K562 (cell line): ENCODE measurements around the gene LIPE. TPM values are rescaled to one million over a fixed set of nuclear protein-coding genes. Genes with fewer than 3 reads are reported as not detected.

Source experiments
- ATAC-seq: fragments of 200-7000 bp; cut with Tn5 transposase; 3 replicates; pipeline ENCODE4 v1.9.1; 2020; ENCODE audit warnings: moderate library complexity
- BruUV-seq: library from RNA; stranded (reverse); fragments of 400-500 nt; replicated peaks from 2 replicates; lab custom pipeline; 2021; lab: Mats Ljungman, UMichigan
- CTCF ChIA-PET: fragments of 300-600 bp; formaldehyde crosslinking; extraction: SDS; loops from one replicate; lab custom pipeline; 2021; ENCODE audit warnings: low intra/inter-chr PET ratio; lab: Yijun Ruan, JAX
- POLR2A ChIA-PET: fragments of 300-600, 350-650 bp; sonication (Branson Sonifier 250); formaldehyde crosslinking; extraction: SDS; loops from one replicate; lab custom pipeline; 2021; ENCODE audit warnings: antibody characterized with exemption, inconsistent platforms; lab: Yijun Ruan, JAX
- DNase-seq, 4 experiments: peaks; one replicate each; pipeline versions ENCODE4 v3.0.0 to v3.0.0-alpha.2; 2011 to 2018; ENCODE audit warnings: low spot score in 3 of 4, mixed read lengths in 3 of 4; ENCODE audit errors: extremely low read depth in 1 of 4
- FAIRE-seq: peaks from 2 replicates; lab custom pipeline; 2011; peaks lifted over from hg19 to GRCh38; lab: Jason Lieb, UNC
- H2AFZ ChIP-seq: 2 replicates; pipeline ENCODE4 v1.6.0; 2011; ENCODE audit warnings: low read depth, low read length, control low read depth, inconsistent platforms
- H3K27ac ChIP-seq: fragments of 200-600 bp; 3 replicates; pipeline ENCODE4 v1.8.0; 2011; ENCODE audit warnings: low read depth, mild to moderate bottlenecking, control low read depth, inconsistent platforms, low read length, moderate library complexity, mixed read lengths; ENCODE audit errors: extremely low read depth
- H3K27me3 ChIP-seq, 2 experiments: fragments of 300-600 bp in 1 of 2; 2 replicates in 1 of 2; 3 replicates in 1 of 2; pipeline versions ENCODE4 v1.6.0 to v1.8.0; 2011; ENCODE audit warnings: inconsistent platforms in 2 of 2, low read length in 2 of 2, mild to moderate bottlenecking in 1 of 2, mixed read lengths in 1 of 2, moderate library complexity in 1 of 2; ENCODE audit not compliant: control insufficient read depth in 2 of 2, insufficient read depth in 2 of 2
- H3K36me3 ChIP-seq: fragments of 300-600 bp; 3 replicates; pipeline ENCODE4 v1.8.0; 2011; ENCODE audit warnings: mild to moderate bottlenecking, low read length, inconsistent platforms; ENCODE audit not compliant: control insufficient read depth, insufficient read depth
- H3K4me1 ChIP-seq, 2 experiments: fragments of 200-600 bp in 1 of 2; replicated peaks in 1 of 2; 2 replicates in 1 of 2; 3 replicates in 1 of 2; pipeline versions ENCODE4 v1.5.1 to v1.8.0; 2011; ENCODE audit warnings: inconsistent platforms in 2 of 2, low read length in 2 of 2, mild to moderate bottlenecking in 1 of 2, mixed read lengths in 1 of 2, moderate library complexity in 1 of 2; ENCODE audit not compliant: control insufficient read depth in 2 of 2, insufficient read depth in 2 of 2
- H3K4me2 ChIP-seq: 2 replicates; pipeline ENCODE4 v1.6.1; 2011; ENCODE audit warnings: low read length, control low read depth, inconsistent platforms, mixed read lengths; ENCODE audit not compliant: insufficient read depth
- H3K4me3 ChIP-seq: fragments of 200-600 bp; sonication (generic), shearing (Covaris generic); 2 replicates; pipeline ENCODE4 v1.5.1; 2016; ENCODE audit warnings: control low read depth, inconsistent platforms
- H3K79me2 ChIP-seq: fragments of 200-600 bp; 3 replicates; pipeline ENCODE4 v1.8.0; 2011; ENCODE audit warnings: low read length, inconsistent platforms; ENCODE audit not compliant: control insufficient read depth, insufficient read depth
- H3K9ac ChIP-seq, 2 experiments: 2 replicates each; pipeline versions ENCODE4 v1.6.0 to v1.6.1; 2011; ENCODE audit warnings: low read depth in 2 of 2, low read length in 2 of 2, control low read depth in 1 of 2, inconsistent platforms in 1 of 2, mild to moderate bottlenecking in 1 of 2, mixed read lengths in 1 of 2; ENCODE audit not compliant: insufficient read depth in 1 of 2
- H3K9me1 ChIP-seq: one replicate; pipeline ENCODE4 v1.6.0; 2011; ENCODE audit warnings: inconsistent platforms, mild to moderate bottlenecking, low read length, moderate library complexity; ENCODE audit not compliant: control insufficient read depth, insufficient read depth
- H3K9me3 ChIP-seq: replicated peaks from 2 replicates; pipeline ENCODE4 v1.5.1; 2011; ENCODE audit warnings: low read depth, low read length, inconsistent platforms; ENCODE audit not compliant: control insufficient read depth, insufficient read depth
- H4K20me1 ChIP-seq: replicated peaks from 2 replicates; pipeline ENCODE4 v1.6.1; 2011; ENCODE audit warnings: low read length, inconsistent platforms, mixed read lengths; ENCODE audit not compliant: control insufficient read depth, insufficient read depth
- BRCA1 ChIP-seq, 2 experiments: fragments of 450-650 bp in 1 of 2; sonication (generic) in 1 of 2; formaldehyde crosslinking in 1 of 2; IDR thresholded peaks; 2 replicates each; pipeline versions ENCODE4 v1.5.0 to v1.6.1; 2017 to 2020; ENCODE audit warnings: mild to moderate bottlenecking in 1 of 2, missing genetic modification reagents in 1 of 2
- DIDO1 ChIP-seq: fragments of 450-650 bp; IDR thresholded peaks from 2 replicates; pipeline ENCODE4 v1.6.1; 2016; ENCODE audit warnings: low read depth, missing biosample characterization, missing genetic modification characterization
- EP400 ChIP-seq: fragments of 450-650 bp; IDR thresholded peaks from 2 replicates; pipeline ENCODE4 v1.6.1; 2017; ENCODE audit warnings: antibody characterized with exemption, mild to moderate bottlenecking, moderate library complexity
- FOXP4 ChIP-seq: sonication (generic); formaldehyde crosslinking; IDR thresholded peaks from 2 replicates; pipeline ENCODE4 v1.8.0; 2022; ENCODE audit warnings: mild to moderate bottlenecking, missing genetic modification reagents, borderline replicate concordance
- GABPA ChIP-seq: fragments of 200-800 bp; sonication (Bioruptor generic); conservative IDR thresholded peaks from 2 replicates; pipeline ENCODE4 v1.6.1; 2016; ENCODE audit warnings: low read depth, missing genetic modification characterization, missing compliant biosample characterization
- NR3C1 ChIP-seq: sonication (generic); formaldehyde crosslinking; IDR thresholded peaks from 2 replicates; pipeline ENCODE4 v1.8.1; 2022; ENCODE audit warnings: missing genetic modification reagents
- RUNX1 ChIP-seq: sonication (generic); IDR thresholded peaks from 2 replicates; pipeline ENCODE4 v1.6.1; 2016; ENCODE audit warnings: antibody characterized with exemption, low read depth
- WGBS: fragments of 100-300 bp; shearing (Covaris generic); methylation state at CpG from one replicate; pipeline ENCODE4 v1.1.6; 2016; ENCODE audit warnings: low coverage, mixed read lengths; ENCODE audit not compliant: insufficient coverage; ENCODE audit errors: missing lambda C conversion rate; 5-methylcytosine and 5-hydroxymethylcytosine counted together
- in situ Hi-C: fragments of 300-500 bp; cut with MboI; formaldehyde crosslinking; loops from 4 replicates; pipeline ENCODE4 v1.15.0; 2018; ENCODE audit warnings: inconsistent platforms, mixed read lengths
- intact Hi-C: fragments of 100-400 bp; cut with micrococcal nuclease; formaldehyde crosslinking; loops from 2 replicates; pipeline ENCODE4 v1.14.2; 2022
- polyA plus RNA-seq, 8 experiments: library from polyadenylated mRNA; depleted of rRNA in 4 of 8; stranded (reverse) in 5 of 8; unstranded in 3 of 8; fragments of >200 nt; fragmentation: Nextera tagmentation in 2 of 8; fragmentation: Illumina TruSeq in 1 of 8; extraction: Ambion mirVana in 2 of 8; extraction: Trizol in 1 of 8; gene quantifications; 2 replicates each; pipeline versions ENCODE4 v1.2.1 to v1.2.3, GENCODE V29; 2011 to 2014; ENCODE audit warnings: inconsistent platforms in 1 of 8, missing spikeins in 1 of 8
- total RNA-seq, 7 experiments: library from RNA; depleted of rRNA in 6 of 7; stranded (reverse); fragments of >200 nt in 6 of 7; fragmentation: Illumina TruSeq in 2 of 7; extraction: Trizol in 2 of 7; gene quantifications; 2 replicates each; pipeline versions ENCODE4 v1.2.1 to v1.2.3, GENCODE V29; 2011 to 2021; ENCODE audit warnings: low replicate concordance in 1 of 7

Gene LIPE
- total and polyA plus RNA-seq, 9 of the 15 experiments (the other 6 are each of a cell fraction or from before 2014, with no cell fraction given), result 0.22 TPM; not detected in 8

GRCh38 chr19:42366673-42367072 is 60.5 kb downstream of the LIPE start:
- in situ Hi-C loops (no loop called here), intact Hi-C loops (no loop called here)
- WGBS, result 56% methylated on average over 1 of the region's 1 CpG
- no peaks in the 10 kb centered on the region for H3K9me1 ChIP-seq
- H3K4me1 ChIP-seq, result peaks cover 0 to 24% of the 10 kb centered on the region in 2 experiments; a peak in 2 of 5 replicates
- H3K4me2 ChIP-seq, result no peak overlapping the region
- no peak overlapping the region for H3K9ac ChIP-seq
- BruUV-seq, result no TSS peak
- H2AFZ ChIP-seq, result no peak overlapping the region
- DNase-seq, result no peak
- peaks cover 6% of the 10 kb centered on the region; the same call in 2 of the 3 replicates for H3K36me3 ChIP-seq
- ChIA-PET CTCF (no interaction called here), POLR2A (interaction anchor here (0.8 kb wide), 1 partner anchor 123 kb away, joined by 3 read pairs; no protein-coding TSS in a partner anchor)
- H4K20me1 ChIP-seq, result no peaks in the 10 kb centered on the region
- H3K27ac ChIP-seq, result no peak overlapping the region
- H3K79me2 ChIP-seq, result no peaks in the 10 kb centered on the region
- no peak for FAIRE-seq
- peaks cover 2% of the 10 kb centered on the region; the same call in 1 of the 2 replicates for H3K9me3 ChIP-seq
- no peak overlapping the region for H3K4me3 ChIP-seq
- H3K27me3 ChIP-seq, result no peaks in the 10 kb centered on the region
- no peak for ATAC-seq
- no peak for TF ChIP-seq FOXP4 (CRISPR knock-in tag)
- no peak for TF ChIP-seq NR3C1 (CRISPR knock-in tag)
- TF ChIP-seq GABPA (tag), result no peak
- TF ChIP-seq DIDO1, result no peak
- no peak for TF ChIP-seq EP400
- no peak for TF ChIP-seq RUNX1
- TF ChIP-seq BRCA1 (IDR thresholded peaks at IDR 0.05), result no peak
- no peak for TF ChIP-seq BRCA1 (CRISPR knock-in tag; IDR thresholded peaks at IDR 0.05)
